HTR-8/SVneo (cell line): Measurements from ENCODE around the gene NTNG2.
A peak's percentile ranks its signal among the peaks of the same experiment; 100 is the strongest.

ENCODE experiments used
- DNase-seq: peaks from one replicate; pipeline ENCODE4 v3.0.0; 2011; ENCODE audit warnings: low spot score, mixed read lengths; ENCODE audit not compliant: insufficient read length
- FAIRE-seq: peaks from 2 replicates; lab custom pipeline; 2011; peaks lifted over from hg19 to GRCh38; lab: Jason Lieb, UNC

NTNG2 gene

DNA sequence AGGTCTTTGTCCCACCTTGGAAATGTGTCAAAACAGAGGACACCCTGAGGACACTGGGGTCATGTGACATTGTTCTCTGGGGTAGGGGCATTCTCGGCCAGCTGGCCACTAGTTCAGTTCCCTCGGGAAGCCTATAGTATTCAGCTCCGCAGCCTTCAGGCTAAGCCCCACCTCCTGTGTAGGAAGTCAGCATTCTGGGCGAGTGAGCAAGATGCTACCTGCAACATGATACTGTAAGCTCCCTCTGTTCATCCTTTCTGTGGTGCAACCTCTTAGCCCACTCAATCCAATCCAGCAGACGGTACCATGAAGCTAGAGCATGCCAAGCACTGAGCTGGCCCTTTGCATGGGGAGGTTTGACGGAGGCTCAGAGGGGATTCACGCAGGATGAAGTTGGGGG, 5.3 kb downstream of the NTNG2 start:
- DNase-seq, result no peak
- no peak for FAIRE-seq

DNA sequence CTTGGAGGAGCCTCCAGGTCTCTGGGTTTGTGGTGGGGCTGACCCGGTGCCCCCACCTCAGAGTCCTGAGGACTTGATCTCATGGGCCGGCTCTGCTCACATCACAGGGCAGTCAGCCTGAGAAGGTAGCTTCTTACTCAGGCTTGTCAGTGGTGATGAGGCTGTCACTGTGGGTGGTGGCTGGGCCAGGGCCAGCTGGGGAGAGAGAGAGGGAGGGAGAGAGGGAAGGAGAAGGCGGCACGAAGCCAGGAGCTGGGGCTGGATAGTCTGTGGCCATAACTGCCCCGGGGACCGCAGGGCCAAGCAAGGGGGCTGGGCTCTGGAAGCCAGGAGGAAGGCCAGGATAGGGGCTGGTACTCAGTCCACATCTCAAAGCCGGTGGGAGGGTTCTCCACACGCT, 6.5 kb downstream of the NTNG2 start:
- FAIRE-seq, result no peak
- DNase-seq, result no peak

DNA sequence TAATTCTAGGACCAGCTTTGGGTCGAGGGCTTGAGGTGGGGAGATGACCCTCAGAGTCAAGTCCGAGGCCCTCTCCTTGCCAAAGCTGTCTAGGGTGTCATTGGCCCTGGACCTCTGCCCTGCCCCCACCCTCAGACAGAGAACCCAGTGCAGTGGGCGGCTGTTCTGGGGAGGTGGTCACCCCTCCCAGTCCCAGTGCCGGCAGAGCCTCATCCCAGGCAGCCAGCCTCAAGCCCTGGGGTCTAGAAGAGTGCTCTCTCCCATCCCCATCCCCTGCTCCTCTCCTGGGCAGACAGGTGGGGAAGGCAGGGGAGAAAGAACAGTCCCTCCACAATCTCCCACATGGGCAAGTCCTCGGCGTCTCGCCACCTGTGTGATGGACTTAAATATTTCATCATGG, 7.0 kb downstream of the NTNG2 start:
- FAIRE-seq (no peak), DNase-seq (no peak)

DNA sequence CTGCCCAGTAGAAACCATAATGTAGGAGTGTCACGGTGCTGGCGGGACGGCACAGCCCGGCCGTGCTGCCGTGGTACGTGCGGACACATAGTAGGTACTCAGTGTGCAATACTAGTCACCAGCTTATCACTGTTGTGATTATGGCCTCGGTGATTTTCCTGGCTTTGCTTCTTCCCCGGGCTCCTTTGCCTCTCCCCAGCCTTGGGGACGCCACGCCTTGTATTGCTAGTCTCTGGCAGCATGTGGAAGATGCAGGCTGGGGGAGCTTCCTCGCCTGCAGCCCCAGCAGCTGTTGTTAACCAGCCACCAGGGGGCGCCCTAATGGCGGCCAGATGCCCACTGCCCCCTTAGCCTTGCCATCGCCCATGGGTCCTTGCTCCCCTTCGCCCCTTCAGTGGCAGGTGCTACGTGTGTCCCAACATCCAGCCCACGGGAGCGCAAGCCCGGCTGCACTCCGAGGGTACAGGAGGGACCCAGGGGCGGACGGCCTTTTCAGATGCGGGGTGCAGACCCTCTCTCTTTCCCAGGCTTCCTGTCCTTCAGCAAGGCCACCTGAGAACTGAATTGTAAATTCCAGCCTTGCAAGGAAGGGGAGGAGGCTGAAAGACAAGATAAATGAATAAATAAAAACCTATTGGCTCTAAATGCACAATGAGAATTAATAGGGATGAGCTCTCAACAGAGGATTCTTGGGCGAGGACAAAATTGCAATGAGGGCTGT, 8.0 kb downstream of the NTNG2 start:
- FAIRE-seq, result no peak
- peak; percentile 64 for DNase-seq

DNA sequence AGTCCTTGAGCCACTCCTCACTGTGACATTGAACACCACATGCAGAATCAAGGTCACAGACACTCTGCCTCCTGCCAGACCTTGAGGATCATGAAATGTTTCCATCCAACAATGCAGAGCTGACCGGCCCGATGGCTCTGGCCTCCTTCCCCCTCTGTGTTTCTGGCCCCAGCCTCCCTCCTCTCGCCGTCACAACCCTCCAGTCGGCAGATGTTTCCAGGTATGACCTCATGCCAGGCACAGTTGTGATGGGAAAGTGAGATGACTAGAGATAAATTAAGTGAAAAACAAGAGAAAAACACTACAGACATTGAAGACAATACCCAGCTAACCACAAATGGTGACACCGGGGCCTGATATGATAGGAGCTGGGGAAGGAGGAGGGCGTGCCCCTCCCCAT, 9.8 kb downstream of the NTNG2 start:
- no peak for DNase-seq
- no peak for FAIRE-seq

DNA sequence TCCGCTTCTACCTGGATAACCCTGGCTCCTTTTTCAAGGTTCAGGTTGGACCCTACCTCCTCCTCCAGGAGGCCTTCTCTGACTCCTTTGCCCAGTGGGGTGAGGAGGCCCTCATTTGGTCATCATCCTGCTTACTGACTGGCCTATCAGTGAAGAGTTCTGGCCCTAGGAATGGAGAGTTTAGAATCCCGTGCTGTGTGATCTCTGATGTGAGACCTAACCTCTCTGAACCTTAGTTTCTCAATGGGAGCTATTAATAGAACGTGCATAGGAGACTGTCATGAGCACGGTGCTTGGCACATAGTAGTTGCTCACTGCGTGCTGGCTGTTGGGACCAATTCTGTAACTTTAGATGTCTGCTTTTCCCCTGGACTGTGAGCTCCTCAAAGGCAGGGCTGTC, 10.3 kb downstream of the NTNG2 start:
- FAIRE-seq, result no peak
- no peak for DNase-seq

DNA sequence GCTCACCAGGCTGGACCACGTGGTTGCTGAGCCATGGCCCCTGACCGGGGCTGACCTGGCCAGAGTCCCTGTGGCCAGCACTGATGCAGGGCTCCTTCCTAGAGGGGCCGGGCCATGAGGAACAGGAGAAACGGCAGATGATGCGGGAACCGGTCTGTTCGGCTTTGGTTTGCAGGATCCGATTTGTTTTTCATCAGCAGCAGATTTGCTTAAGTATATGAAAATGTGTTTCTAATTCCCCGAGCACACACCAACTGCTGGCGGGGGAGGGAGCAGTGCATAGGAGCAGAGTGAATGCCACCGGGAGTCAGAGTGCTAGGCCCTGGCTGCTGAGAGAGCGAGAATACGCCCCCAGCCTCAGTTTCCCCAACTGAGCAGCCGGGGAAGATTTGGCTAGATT, 13.6 kb downstream of the NTNG2 start:
- no peak for FAIRE-seq
- DNase-seq, result no peak

DNA sequence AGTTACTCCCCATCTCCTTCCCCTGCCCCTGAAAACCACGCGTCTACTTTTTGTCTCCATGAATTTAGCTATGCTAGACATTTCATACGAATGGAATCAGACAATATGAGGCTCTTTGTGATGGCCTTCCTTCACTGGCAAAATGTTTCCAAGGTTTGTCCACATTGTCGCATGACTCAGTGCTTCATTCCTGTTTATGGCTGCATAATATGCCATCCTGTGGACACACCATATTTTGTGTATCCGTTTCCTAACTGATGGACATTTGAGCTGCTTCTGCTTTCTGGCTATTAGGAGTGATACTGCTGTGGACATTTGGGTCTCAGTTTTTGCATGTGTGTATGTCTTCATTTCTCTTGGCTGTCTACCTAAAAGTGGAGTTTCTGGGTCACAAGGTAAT, 14.5 kb downstream of the NTNG2 start:
- FAIRE-seq, result no peak
- DNase-seq, result no peak

DNA sequence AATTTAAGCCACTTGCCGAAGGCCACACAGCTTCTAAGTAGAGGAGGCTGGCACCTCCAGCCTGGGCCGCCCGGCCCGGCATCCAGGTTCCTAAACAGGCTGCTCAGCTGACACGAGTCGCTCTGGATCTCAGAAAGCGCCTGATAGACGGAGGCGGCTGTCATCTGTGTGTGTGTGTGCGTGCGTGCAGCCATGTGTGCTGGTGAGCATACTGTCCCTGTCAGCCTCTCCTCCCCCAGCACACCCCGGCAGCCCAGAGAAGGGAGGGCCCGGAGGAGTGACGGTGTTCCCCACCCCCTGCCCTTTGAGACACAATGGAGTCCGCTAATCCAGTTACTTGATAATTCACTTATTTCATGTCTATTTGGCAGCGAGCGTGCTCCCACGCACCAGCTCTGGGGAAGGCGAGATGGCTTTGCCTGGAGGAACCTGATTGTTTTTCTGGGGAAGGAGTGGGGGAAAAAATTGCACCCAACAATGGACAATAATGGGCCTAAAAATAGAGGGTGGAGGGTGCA, 20.0 kb downstream of the NTNG2 start:
- no peak for FAIRE-seq

DNA sequence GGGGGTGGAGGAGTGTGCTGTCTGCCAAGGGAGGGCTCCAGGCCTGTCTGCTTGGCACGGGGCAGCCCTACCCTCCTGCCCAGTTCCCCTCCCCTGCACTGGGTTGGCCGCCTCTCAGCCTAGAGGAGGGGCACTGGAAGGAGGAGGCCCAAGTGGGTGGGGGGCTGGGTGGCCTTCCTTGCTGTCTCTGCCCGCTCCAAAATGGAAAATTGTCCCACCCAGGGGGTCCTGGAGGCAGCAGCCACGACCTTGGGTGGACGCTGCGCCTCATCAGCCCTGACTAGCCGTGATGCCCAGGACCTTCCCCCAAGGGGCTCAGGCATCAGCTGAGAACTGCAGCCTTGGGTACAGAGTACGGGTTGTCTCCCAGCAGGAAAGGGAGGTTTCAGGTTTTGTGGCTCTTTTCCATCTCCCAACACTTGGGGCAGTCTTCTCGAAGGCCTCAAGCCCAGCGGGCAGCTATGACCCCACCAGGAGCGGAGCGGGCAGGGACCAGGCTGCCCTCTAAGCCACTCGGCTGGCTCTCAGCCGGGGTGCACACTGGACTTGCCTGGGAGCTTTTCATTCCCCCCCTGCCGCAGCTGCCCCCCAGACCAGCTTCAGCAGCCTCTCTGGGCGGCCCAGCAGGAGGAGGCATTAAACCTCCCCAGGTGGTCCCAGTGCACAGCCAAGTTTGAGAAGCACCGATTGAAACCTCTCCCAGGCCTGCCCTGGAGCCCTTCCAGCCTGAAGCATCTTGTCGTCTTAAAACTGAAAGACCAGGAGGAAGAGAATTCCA, 20.6 kb downstream of the NTNG2 start:
- FAIRE-seq, result no peak
- DNase-seq, result no peak

More for the DNA sequence above, 20.0 kb downstream of the NTNG2 start:
- DNase-seq, result no peak

DNA sequence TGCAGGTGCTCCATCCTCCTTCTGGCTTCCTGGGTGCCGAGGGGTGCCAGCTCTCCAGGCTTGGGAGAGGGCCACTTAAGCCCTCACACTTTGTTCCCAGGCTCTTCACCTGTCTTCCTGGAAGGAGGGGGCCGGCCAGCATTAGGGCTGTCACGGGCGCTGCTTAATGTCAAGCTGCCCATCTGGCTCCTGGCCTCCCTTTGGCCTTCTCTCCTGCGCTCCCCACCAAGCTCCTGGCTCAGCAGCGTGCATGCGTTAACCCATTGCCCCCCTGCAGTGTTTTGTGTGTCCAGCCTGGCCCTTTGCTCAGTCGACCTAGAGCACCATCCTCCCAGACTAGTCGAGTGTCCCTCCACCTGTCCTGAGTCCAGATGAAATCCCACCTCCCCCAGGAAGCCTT, 21.3 kb downstream of the NTNG2 start:
- DNase-seq, result no peak

DNA sequence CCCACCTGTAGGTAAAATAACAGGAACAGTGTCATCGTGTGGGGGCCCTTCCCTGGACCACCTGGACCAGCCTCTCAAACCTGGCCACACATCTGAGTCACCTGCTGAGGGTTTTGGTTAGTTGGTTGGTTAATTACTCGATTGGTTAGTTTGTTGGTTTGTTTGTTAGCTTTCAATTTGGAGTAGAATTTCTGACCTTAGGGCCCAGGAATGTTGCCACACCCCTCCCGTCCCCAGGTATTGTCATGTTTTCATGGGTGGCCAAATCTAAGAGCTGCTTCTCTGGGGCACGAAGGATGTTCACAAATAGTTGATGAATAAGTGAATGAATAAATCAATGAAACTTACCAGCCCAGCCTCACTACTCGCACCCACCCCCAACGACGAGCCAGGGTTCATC, 21.9 kb downstream of the NTNG2 start:
- no peak for FAIRE-seq
- no peak for DNase-seq

More for the DNA sequence above, 21.3 kb downstream of the NTNG2 start:
- FAIRE-seq, result no peak

DNA sequence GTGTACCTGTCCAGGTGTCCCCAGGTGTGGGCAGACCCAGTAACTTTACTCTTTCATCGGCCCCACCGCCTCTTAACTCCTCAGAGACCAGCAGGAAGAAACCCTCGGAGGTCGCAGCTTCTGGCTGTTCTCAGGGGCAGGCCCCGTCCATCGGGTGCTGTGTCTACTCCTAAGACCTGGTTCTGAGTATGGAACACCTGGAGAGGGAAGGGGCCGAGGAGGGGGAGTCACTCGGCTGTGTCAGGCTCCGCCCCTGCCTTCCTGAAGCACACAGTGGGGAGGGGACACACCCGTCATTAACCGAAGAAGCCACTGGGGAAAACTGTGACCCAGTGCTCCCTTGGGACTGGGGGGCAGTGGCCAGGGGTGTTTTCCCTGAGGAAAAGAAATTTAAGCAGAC, 22.3 kb downstream of the NTNG2 start:
- DNase-seq (no peak), FAIRE-seq (no peak)

DNA sequence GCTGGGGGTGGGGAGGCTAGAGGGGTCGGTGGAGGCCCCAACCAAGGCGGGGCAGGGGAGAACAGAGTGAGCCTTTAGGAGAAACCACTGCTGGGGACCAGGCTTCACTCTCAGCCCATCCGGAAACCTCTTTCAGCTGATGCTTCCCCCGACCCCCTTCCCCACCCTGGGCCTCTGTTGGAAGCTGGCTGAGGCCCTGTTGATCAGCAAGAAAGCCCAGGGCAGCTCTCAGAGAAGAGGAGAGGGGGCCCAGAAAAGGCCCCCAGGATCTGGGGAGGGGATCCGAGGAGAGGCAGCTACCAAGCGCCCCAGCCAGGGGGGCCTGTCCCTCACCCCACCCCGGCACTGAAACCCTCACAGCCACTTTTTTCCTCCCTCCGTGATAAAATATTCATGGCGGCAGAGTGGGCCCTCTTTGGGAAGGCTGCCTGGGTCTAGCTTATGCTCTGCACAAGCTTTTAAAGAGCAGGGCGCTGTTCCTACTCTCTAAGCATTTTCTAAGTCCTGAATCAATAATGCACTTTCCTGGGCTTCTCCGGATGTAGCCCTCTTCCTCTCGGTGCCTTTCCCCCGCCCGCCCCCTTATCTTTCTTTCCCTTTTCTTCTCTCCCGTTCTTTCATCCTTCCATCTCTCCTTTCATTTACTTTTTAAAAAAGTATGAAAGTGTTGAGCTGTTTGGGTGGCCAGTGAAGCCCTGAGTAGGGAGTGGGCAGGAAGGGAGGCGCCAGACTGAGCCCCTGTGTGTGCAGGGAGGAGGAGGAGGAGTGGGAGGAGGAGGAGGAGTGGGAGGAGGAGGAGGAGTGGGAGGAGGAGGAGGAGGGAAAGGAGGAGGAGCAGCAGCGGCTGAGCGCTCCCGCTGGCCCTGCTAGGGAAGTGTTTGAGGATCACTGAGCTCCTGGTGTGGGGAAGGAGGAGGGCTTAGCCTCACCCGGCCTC, 23.5 kb downstream of the NTNG2 start:
- DNase-seq (no peak), FAIRE-seq (no peak)

DNA sequence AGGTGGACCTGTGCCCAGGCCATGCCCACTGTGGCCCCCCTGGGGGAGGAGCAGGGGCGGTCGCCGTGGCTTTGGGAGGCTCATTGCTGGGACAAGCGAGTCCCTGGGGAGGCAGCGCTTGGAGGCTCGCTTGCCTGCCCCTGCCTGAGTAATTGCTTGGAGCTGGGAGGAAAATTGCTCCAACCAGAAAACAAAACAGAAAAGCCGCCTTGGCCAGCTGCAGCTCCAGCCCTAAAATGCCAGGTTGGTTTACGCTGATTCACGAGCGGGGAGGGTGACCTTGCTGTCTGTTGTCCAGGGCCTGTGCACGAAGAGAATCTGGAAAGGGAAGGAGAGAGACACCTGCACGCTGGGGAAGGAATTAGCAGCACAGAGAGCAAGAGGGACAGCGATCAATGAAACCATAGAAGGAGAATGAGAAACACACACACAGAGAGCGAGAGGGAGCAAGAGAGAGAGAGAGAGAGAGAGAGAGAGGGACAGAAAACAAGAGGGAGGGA, 25.3 kb downstream of the NTNG2 start:
- DNase-seq (no peak), FAIRE-seq (no peak)

DNA sequence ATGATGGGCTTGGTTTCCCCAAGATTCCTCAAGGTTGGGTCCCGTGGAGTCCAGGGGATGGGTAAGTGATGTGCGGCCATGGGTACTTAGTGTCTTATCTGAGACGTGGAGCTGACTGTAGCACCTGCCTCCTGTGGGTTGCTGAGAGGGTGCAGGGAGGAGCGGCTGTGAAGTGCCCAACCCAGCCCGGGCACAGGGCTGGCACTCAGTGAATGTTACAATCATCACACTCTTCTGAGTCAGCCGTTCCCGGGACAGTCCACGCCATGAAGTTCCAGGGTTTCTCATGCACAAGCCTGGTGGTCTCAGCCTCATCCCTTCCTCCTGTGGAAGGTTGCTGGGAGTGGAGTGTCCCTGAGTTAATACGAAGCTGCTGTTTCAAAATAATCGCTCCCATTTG, 29.1 kb downstream of the NTNG2 start:
- FAIRE-seq (no peak), DNase-seq (no peak)

DNA sequence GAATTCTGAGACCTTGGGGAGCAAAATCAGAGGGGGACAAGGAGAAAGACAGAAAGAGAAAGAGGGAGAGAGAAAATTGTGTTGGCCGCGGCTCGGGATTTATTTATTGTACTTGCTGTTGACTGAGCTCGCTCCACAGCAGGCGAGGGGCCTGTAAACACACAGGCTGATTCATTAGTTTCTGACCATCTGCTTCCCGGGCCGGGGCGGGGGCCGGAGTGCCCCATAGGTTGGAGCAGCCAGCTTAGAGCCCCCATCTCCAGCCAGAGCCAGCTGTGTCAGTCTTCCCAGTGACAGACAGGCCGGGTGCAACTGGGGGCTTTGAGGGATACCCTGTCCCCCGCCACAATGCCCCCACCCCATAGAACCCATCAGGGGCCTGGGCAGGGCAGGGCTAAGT, 30.9 kb downstream of the NTNG2 start:
- DNase-seq, result no peak
- FAIRE-seq, result no peak

DNA sequence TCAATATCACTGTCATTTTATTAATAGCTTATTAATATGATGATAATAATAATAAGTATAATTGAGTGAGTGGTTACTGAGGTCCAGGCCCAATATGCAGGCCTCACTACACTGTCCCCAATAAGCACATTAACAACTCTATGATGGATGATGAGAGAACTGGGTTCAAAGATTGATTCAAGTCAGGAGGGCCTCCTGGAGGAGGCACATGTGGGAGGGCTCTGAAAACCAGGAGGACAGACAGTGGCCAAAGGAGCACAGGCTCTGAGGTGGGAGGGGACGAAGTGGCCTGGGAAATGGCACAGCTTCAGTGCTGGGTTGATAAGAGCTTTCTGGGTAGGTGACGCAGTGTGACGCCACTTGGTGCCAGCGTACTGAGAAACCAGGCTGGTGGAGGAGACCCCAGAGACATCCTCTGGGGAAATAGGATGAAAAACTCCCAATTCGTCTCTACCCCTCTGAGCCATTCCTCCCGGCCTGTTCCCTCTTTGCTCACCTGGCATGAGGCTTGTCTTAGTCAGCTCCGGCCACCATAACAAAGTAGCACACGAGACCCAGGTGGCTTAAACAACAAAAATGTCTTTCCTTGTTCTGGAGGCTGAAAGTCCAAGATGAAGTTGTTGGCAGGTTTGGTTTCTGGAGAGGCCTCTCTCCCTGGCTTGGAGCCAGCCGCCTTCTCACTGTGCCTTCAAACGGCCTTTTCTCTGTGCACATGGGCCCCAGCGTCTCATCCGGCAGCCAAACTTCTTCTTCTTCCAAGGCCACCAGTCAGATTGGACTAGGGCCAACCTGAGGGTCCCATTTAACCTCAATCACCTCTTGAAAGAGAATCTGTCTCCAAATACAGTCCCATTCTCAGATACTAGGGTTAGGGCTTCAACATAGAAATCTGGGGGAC, 31.6 kb downstream of the NTNG2 start:
- DNase-seq, result no peak
- no peak for FAIRE-seq

DNA sequence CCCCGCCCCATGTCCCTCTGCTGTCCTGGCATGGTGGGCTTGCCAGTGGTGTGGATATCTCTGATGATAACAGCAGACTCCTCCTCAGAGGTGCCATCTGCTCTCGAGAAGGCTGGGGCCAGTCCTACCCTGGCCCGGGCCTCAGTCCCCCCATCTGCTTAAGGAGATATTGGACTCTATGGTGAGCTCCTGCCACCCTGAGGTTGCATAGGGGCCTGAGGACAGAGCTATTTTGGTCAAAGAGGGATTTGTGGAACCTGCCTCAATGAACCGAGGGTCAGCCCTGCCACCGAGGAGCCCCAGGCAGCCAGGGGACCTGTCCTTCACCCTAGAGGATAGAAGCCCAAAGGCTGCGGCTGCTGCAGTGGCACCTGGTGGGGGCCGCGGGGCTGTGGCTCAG, 32.6 kb downstream of the NTNG2 start:
- no peak for DNase-seq
- FAIRE-seq, result no peak
